ENCODE data around the gene TRABD2A. TPM values are rescaled to one million over a fixed set of nuclear protein-coding genes. Genes with fewer than 3 reads are reported as not detected.
"Not testable (repeated sequence)": the region's sequence is repeated elsewhere in the genome, so short reads cannot be mapped to it uniquely, and the experiment has no call there.

The TRABD2A gene
- total RNA-seq, 2 experiments from 2014 or later, result 28.5 to 28.6 TPM

DNA sequence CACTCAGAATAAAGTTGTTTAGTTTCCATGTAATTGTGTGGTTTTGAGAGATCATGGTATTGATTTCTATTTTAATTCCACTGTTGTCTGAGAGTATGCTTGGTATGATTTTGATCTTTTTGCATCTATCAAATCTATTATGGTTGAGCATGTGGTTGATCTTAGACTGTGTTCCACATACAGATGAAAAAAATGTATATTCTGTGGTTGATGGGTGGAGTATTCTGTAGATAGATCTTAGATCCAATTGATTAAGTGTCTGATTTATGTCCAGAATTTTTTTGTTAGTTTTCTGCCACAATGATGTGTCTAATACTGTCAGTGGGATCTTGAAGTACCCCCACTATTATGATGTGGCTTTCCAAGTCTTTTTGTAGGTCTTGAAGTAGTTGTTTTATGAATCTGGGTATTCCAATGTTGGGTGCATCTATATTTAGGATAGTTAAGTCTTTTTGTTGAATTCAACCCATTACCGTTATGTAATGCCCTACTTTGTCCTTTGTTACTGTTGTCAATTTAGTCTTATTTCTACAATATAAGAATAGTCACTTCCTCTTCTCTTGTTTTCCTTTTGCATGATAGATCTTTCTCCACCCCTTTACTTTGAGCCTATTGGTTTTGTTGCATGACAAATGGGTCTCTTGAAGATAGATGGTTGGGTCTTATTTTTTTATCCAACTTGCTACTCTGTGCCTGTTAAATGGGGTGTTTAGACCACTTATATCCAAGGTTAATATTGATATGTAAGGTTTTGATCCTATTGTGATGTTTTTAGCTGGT lies 101.8 kb downstream of the TRABD2A start:
- ChIA-PET CTCF (interaction anchor here (1.4 kb wide), 1 partner anchor 38 kb away, joined by 3 read pairs; no protein-coding TSS in a partner anchor), POLR2A (no interaction called here)

- ChIA-PET CTCF (no interaction called here), POLR2A (no interaction called here)
These were observed 104.9 kb downstream of the TRABD2A start for GRCh38 chr2:84776011-84776410.

DNA sequence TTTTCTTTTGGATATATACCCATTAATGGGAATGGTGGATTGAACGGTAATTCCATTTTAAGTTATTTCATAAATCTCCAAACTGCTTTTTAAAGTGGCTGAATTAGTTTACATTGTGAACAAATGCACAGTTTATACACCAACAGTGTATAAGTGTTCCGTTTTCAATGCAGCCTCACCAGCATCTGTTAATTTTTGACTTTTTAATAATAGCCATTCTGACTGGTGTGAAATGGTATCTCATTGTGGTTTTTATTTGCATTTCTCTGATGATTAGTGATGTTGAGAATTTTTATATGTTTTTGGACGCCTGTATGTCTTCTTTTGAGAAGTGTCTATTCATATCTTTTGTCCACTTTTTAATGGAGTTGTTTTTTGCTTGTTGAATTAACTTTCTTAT lies 107.3 kb downstream of the TRABD2A start:
- POLR2A ChIA-PET, CTCF ChIA-PET: not testable (repeated sequence)

Other genes starting within 250 kb of the TRABD2A start
- 1,000 to 10,000 TPM; 1,288 to 1,305 TPM for gene TMSB10, start 24.6 kb upstream of the TRABD2A start, total RNA-seq
- gene KCMF1, start 90.1 kb upstream of the TRABD2A start, total RNA-seq, result 10 to 100 TPM; 96.3 to 96.4 TPM

Data from activated CD8-positive, alpha-beta memory T cell treated with anti-CD3 and anti-CD28 coated beads for 36 hours (primary cell).